HG03439 (cell line): ENCODE measurements around the gene NAP1L4.
"Not testable (repeated sequence)": the region's sequence is repeated elsewhere in the genome, so short reads cannot be mapped to it uniquely, and the experiment has no call there.

Source experiments
- ATAC-seq: cut with Tn5 transposase; IDR thresholded peaks from one replicate; pipeline ENCODE4 v1.9.1; 2021; ENCODE audit warnings: mild to moderate bottlenecking, moderate library complexity; ENCODE audit not compliant: unreplicated experiment

Gene NAP1L4

DNA sequence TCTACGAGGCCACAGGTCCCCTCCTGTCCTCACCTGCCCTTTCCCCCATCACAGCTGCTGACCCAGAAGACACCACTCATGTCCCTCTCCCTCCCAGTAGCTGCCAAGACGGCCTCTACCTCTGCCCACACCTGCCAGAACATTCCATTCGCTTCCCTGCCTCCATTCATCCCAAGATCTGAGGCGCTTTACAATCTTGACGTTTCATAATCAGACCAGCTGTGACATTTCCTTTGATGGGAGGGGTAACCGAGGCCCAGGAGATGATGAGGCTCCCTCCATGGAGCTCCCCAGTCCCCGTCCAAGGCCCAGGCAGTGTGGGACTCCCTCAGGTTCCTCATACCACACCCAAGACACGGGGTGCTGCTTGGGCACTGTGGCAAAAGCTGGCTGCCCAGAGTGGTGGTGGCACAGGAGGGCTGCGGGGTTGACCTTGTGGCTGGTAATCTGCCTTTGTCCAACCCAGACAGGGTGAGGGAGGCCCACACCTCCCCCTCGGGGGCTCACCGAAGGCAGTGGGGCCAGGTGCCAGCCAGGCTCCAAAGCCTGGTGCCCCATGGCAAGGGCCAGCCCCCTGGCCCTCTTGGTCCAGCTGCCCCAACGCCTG, 80.2 kb downstream of the NAP1L4 start:
- ATAC-seq: no peak

DNA sequence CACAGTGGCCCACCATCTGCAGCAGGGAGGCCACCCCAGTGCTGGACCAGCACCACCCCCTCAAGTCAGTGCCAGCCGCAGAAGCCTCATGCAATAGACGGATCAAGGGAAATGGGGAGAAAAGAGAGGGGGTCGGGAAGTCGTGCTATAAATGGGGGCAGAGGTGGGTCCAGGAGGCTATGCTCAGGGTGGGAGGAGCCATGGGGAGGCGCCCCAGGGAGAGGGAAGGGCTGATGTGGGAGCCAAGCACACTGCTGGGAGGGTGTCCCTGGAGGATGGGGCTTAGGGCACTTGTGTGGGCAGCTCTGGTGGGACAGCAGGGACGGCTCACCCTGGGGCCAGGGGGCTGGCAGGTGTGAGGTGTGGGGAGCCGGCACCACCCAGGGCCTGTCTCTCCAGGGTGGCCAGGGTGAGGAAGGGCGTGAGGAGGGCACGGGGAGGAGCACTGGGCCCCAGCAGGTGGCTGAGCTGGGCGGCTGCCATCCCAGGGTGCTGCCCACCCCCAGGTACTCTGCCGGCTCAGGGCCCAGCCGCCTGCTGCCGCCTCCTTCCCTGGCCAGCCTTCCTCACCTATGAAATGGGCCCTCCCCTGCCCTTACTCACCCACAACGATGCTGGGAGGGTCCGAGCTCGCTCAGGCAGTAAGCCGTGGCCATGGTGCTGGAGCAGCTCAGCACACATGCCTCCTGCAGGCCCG, 80.9 kb downstream of the NAP1L4 start:
- no peak for ATAC-seq

DNA sequence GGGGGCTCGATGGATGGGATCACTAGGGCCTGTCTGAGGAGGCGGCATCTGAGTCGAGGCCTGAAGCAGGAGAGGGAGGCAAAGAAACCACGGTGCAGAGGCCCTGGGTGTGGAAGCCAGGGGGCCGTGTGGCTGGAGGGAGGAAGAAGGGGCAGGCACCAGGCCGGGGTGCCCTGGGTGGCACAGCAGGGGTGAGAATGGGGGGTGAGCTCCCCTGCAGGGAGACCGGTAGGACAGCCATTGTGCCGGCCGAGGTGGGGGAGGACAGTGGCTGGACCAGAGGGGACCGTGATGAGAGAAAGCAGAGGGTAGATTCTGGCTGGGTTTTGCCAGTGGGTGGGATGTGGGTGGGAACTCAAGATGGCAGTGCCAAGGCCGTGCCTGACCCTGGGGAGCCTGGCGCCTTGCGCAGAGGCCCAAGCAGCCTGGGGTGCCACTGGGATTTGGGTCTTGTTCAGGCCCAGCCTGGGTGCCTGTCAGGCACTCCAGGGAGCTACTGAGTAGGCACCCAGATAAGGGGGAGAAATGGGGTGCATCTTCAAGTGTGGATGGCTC, 81.7 kb downstream of the NAP1L4 start:
- ATAC-seq: no peak

DNA sequence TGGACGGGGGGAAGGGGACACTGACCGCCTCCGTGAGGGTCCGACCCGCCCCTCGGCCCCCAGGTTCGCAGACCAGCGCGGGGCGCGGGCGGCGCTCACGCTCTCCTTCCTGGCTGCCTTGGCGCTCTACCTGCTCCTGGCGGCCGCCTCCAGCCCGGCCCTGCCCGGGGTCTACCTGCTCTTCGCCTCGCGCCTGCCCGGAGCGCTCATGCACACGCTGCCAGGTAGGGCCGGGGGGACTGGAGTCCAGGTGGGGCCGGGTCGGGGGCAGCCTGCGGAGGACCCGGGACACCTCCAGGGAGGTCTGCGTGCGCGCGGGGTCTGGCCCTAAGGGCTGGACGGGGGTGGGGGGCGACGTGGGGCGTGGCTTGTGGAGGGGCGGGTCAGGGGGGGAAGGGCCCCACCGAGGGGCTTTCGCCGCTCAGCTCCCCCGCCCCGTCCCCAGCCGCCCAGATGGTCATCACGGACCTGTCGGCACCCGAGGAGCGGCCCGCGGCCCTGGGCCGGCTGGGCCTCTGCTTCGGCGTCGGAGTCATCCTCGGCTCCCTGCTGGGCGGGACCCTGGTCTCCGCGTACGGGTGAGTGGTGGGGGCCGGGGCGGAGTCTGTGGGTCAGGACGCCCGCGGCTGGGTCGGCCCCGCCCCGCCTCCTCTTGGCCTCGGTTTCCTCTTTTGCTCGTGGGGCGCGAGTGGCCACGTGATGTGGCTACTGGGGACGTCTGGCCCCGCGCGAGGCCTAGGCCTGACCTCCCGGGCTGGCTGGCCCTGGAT, 82.8 kb downstream of the NAP1L4 start:
- ATAC-seq: no peak

DNA sequence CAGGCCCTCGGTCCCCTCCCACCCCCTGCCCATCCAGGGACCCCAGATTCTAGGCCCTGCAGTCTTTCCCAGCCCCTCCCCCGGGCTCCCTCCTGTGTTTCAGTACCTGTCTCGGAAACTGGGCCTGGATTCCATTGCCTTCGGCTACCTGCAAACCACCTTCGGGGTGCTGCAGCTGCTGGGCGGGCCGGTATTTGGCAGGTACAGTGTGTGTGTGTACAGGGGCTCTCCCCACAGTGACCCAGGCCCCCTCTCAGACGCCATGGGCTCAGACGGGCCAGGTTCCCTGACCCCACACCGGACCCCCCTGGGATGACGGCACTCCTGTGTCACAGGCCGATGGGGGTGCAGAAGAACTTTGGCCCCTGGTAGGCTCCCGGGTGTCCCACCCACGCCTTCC, 84.0 kb downstream of the NAP1L4 start:
- ATAC-seq: no peak

DNA sequence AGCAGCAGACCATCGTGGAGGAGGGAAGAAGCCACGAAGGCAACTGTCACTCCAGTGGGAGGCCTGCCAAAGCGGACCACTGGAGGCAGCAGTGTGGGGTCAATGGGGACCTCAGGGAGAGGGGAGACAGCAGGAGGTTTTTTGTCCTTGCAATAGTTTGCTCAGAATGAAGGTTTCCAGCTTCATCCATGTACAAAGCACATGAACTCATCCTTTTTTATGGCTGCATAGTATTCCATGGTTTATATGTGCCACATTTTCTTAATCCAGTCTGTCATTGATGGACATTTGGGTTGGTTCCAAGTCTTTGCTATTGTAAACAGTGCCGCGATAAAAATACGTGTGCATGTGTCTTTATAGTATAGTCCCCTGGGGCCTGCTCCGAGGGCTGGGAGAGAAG, 86.8 kb downstream of the NAP1L4 start:
- not testable (repeated sequence) for ATAC-seq

DNA sequence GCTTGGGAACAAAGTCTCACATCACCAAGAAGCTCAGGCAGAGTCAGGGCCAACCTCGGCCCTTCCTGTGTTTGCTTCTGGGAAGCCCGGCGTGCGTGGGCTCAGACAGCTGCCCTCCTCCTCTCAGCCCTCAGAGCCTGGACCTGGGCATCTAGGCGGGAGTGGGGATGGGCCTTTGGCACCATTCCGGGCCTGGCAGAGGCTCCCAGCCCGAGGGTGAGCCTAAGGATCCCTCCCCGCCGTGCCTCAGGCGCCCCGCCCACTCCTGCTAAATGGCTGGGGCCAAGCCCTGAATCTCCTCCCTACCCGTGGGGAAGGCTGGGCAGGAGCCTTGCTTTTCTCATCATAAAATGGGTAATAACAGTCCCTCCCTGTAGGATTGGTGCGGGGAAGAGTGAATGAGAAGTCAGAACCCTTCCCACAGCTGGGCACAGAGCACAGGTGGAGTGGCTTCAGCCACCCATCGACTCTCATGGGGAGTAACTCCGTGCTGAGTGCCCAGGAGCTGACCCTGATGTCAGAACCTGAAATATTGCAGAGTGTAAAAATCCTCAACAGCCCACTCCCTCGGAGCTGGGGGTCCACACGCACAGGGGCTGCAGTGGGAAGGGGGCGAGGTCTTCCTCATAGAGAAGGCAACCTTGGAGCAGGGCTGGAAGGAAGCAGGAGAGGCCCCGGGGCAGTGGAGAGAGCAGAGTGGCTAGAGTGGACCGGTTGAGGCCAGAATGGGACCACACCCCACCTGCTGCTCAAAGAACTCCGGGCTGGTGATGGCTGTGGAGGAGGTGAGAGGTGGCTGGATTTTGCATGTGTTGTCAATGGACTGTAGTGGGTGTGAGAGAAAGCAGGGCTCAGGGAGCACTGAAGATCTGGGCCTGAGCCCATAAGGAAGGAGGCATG, 87.7 kb downstream of the NAP1L4 start:
- ATAC-seq: no peak

DNA sequence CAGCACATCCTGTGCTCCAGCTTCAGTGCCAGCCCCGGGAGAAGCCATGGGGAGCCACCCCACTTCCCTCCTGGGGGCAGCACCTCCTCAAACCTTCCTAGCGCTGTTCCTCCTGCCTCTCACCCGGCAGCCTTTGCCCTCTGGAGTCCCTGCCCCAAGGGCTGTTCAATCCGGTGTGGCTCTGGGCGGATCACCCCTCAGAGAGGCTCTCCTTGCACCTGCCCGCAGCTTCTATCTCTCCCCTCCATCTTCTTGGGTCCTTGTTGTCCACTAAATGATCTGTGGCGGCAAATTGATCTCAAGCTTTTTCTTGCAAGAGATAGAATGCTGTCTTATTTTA, 88.5 kb downstream of the NAP1L4 start:
- ATAC-seq: no peak

DNA sequence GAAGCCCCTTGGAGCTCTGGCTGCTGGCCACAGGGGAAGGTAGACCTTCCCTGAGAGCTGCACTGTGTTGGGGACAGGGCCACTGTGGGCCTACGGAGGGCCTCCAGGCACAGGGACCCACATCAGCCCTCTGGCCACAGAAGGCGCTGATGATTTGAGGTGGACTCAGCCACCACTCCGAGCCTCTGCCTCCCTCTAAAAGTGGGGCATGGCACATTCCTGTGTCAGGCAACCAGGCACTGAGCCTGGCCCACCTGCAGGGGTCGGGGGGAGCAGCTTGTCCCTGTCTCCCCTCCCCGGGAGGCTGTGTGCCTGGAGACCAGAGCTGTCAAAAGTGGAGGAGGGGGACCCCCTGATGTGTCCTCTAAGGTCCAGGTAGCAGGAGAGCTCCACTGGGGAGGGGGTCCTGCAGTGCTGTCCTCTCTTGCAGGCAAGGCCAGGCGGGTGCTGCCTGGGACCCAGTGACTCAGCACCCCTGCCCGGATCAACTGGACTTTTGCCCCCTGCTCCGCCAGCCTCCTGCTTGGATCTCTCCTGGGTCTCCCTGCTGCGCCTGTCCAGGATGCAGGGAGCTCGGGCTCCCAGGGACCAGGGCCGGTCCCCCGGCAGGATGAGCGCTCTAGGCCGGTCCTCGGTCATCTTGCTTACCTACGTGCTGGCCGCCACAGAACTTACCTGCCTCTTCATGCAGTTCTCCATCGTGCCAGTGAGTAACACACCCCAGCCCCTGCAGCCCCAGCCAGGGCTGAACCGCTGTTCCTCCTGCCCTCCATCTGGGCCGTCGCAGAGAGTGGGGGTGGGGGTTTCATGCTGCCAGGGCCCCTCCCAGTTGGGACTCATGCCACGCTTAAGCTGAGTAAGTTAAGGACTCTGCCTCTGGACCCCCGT, 89.1 kb downstream of the NAP1L4 start:
- no peak for ATAC-seq

DNA sequence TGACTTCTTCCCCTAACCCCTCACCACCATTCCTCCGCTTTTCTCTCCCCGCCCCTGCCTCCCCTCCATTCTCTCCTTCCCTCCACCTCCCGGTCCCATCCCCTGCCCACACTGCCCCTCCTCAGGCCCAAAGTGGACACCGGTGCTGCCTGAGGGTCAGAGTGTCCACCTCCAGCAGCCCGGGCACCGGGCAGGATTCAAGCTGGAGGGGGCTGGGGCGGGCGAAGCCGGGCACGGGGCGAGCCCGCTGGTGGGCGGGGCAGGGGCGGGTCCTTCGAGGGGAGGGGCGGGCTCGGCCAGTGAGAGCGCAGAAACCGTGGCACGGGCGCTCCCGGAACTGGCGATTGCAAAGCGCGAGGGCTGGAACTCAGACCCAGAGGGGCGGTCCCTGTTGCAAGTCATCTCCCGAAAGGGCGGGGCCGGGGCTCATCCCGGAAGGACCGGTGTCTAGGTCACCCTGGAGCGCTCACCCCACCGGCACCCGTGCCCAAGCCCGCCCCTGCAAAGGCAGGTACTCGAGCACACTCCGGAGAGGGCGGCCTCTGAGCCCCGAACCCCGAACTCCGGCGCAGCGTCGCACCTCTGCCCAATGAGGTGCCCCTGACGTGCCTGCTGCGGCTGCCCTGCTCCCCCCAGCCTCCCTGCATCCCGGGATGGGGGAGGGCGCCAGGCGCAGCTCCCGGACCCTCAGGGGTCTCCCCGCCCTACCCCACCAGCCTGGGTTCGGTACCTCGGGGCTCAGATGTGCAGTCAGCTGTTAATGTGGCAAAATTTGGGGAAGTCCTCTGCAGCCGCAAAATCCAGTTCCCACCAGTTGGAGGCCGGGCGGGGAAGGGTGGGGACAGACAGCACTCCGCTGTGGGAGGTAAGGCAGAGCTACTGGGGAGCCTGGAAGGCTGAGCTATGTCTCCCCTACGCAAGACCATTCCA, 90.0 kb downstream of the NAP1L4 start:
- ATAC-seq: peak; percentile 94

DNA sequence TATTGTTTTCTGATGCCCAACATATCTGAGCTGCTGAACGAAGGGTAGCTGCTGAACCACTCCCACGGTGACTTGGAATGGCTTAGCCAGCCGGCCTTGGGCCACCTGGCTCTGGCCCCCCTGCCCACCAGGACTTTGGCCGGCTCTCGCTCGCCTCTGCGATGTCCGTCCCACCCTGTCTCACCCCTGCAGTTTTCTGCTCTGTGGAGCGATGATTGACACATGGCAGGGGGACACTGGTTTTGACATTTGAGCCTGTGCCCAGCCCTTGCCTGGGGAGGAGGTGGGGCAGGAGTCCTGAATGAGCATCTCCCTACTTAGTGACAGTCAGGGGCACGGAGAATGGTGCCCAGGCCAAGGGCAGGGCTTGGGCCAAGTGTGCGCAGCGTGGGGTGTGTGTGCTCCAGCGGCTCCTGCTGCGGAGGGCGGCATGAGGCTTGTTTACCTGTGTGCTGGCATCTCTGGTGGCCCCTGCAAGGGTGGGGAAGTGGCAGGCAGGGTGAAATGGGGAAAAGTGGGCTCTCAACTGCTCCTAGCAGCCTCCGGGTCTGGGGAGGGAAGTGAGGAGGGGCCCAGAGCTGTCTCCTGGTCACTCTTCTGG, 90.8 kb downstream of the NAP1L4 start:
- ATAC-seq: no peak

DNA sequence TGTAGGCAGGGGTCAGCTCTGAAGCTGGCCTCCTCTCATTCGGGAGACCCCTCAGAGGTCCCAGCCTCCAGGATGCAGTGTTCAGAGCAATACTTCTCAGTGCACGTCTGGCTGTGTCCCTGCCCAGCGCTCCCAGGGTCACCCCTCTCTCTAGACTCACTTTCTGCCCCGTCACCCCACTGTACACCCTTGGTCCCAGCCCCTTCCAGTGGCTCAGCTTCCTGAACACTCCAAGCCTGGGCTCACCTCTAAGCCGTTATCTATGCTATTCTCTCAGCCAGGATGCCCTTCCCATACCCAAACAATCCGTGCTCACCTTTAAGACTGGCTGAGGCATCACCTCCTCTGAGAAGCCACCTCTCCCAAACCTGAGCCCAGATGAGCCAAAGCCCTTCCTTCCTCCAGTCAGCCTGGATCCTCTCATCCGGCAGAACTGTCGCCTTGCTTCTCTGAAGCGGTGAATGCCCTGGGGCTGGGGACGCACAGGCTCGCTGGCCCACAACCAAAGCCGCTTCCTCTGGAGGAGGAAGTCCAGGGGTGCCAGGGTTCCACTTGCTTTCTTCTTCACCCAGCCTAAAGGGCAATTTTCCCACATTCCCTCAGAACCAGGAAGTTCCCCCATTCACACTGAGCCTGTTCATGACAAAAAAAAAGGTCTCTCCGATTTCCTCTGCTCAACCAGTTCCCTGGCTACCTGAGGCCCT, 92.9 kb downstream of the NAP1L4 start:
- no peak for ATAC-seq

DNA sequence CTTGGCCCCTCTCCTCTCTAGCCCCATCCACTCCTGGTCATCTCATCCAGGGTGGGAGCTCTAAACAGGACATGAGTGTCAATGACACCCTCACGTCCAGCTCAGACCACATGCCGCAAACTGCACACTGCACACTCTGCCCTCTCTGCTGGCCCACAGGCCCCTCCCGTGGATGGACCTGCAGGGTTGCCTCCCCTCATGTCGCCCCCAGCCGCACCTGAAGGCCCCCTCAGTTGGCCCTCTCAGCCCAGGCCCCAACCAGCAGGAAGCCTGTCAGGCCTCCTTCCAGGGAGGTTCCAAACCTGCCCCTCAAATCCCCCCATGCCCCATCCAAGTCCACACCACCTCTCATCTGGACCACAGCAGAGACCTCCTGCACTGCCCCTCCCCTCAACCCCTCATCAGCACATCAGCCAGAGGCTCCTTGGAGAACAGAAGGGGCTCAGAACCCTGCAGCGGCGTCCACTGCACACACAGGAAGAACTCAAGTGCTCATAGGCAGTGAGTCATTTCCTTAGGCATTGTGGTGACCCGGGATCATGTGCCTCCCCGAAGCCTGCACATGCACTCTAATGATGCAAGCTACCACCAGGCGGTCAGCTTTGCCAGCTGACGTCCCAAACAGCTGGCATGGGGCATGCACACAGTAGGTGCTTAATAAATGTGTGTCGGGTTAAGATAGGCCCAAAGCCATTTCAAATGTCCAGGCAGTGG, 93.6 kb downstream of the NAP1L4 start:
- no peak for ATAC-seq

DNA sequence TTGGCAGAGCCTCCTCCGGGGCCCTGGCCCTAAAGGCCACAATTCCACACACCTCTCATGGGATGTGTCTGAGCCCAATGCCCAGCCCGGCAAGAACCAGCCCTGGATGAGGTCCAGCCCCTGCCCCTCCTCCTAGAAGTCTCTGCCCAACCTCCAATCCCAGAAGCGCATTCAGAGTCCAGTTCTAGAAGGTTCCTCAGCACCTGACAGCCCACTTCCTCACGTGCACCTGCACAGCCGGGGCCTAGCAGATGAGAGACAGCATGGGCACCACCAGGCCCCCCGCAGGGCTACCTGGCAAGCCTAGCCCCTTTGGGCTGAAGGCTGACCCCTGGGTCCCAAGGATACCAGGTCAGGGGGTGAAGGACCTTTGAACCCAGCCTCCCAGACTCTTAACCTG, 95.1 kb downstream of the NAP1L4 start:
- ATAC-seq: no peak

DNA sequence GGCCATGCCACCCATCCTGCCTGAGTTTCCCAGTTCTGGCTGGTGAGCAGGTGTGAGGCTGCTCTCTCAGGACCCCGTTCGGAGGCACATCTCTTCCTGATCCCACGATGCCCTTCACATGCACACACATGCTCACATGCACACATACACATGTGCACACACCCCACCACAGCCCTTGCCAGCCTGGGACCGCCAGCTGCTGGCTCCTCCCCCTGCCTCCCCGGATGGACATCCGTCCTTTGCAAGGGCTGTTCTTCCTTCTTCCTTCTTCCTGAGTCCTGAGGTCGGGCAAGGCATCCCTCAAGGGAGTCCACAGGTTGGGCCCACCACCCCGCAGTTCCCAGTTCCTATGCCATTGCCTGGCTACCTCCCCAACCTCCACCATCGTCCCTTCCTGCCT, 96.1 kb downstream of the NAP1L4 start:
- ATAC-seq: no peak
